AG08396 (cell line): ENCODE measurements around the gene PRSS12.

Experiments
- DNase-seq: peaks from one replicate; pipeline ENCODE4 v3.0.0; 2012; ENCODE audit warnings: low spot score, mixed read lengths

PRSS12 gene

DNA sequence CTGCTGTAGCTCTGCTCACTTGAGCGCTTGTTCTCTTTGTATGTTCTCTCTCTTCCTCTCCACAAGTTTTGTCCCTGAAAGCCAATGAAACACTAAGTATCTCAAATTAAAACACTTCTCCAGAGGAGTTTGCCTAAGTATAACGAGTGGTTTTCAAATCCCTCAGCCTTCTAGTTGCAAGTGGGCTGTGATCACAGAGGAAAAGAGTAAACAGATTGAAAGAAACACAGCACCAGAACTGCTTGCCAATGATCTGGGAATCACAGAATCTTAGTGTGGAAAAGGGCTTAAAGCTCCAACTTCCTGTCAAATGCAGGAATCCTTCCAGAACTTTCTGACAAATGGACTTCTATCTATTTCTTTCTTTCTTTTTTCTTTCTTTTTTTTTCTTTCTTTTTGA is 4.8 kb upstream of the PRSS12 start:
- DNase-seq = no peak

DNA sequence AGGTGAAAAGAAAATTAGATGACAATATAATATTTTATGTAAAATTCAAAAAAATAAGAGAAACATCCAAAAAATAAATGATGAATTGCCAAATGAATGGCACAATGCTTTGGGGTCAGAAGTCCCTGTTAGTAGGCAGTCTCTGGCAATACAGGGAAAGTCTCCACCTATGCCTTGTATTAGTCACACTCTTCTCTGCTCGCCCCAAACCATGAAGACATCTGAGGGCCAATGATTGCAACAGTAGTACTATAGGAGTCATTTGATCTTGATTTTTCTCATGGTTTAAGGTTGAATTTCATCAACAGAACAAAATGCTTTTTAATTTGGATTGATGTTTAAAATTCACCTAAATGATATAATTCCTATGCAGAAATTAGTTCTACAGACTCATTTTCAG is 3.9 kb upstream of the PRSS12 start:
- DNase-seq = no peak

DNA sequence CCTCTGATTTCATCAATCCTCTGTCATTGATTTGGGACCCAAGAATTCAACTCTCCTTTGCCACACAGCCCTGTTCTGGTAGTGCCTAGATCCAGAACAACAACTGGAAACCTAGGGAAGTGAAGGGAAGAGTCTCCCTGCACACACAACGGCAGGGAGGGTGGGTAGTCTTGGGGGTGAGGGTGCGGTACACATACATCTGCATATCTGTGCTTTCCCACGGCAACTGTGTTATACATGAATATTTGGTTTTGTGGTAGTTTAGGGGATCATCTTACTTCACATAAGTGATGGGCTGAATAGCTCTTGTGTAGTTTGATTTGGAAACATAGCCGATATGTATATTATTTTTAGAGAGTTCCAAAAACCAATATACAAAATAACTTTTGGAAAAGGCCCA is 3.3 kb upstream of the PRSS12 start:
- DNase-seq = no peak

- DNase-seq = no peak
Observed at GRCh38 chr4:118354913-118355312, 2.1 kb upstream of the PRSS12 start.

DNA sequence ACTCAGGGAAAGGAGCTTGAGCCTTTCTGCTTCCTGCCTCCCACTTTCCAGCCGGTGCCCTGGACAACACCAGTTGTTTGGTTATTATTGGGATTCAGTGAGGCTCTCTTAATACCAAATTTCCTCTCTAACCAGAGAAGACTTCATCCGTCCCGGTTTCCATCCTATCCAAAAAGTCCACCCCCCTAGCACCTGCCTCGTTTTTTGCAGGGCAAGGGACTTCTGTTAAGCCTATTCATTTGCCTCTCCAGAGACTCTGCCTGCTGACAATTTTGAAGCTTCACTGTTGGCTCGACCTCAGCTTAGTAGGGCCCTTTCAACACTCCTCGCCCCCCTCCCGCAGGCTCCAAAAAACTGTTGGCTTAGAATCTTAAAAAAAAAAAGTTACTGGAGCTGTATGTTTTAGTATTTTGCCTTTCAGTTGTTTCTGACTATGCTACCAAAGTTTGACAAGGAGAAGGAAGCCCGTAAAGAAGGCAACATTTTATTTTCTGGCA is 779 bp upstream of the PRSS12 start:
- DNase-seq = no peak

DNA sequence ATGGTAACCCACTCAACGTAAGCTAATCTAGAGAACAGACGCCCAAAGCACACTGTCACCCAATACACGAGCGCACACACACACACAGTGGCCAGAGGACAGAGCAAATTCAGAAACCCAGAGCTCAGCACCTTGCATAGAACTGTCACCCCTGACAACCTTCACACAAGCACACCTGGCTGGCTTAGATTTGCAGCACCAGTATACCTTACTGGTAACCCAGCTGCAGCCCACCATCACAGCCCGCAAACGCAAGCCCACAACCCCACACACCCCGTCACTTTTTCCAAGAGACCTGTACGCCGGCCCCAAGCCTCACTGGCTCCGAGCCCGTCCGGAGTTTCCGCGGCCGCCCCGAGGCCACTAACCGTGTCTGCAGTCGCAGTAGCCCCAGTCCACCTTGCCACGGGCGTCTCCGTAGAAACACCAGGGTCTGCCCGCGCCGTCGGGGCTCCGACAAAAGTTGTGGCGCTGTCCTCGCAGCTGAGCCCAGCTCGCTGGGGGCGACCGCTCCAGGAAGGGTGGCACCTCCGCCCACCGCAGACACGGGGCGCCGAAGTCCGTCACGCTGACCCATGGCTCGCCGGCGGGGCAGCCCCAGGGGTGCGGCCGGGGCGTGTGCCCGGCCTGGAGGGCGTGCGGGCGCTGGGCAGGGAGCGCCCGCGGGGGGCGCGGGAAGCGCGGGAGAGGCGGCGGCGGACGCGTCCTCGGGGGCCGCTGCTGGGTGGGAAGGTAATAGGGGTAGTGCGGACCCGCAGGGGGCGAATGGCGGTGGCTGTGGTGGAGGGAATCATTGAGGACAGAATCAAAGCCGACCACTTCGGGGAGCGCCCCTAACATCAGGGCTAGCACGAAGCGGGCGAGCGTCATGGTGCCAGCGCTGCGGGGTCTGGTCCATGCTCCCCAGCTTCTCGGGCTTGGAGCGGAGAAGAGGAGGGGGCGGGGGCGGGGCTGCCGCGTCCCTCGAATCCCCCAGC is 664 bp downstream of the PRSS12 start:
- peak; percentile 59 for DNase-seq

GRCh38 chr4:118350961-118351360 is 1.8 kb downstream of the PRSS12 start:
- no peak for DNase-seq

DNA sequence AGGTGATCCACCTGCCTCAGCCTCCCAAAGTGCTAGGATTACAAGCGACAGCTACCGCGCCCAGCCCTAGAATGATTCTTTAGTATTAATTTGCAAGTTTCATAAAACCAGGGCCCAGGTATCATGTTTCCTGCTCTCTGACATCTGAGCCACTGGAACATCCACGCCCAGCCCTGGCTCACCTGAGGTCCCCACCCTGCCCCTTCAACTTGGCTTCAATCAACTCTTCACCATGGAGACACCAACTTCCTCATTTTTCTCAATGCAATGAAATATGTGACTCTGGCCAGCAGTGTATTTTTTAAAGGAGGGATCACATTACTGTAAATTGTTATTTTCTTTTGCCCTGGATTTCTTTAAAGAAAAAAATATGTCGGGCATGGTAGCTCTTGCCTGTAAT is 3.9 kb downstream of the PRSS12 start:
- no peak for DNase-seq

GRCh38 chr4:118346495-118346894 is 6.3 kb downstream of the PRSS12 start:
- DNase-seq = no peak

GRCh38 chr4:118345813-118346212 is 7.0 kb downstream of the PRSS12 start:
- no peak for DNase-seq

GRCh38 chr4:118344801-118345200 is 8.0 kb downstream of the PRSS12 start:
- DNase-seq = no peak

GRCh38 chr4:118343501-118343900 is 9.3 kb downstream of the PRSS12 start:
- DNase-seq = no peak

GRCh38 chr4:118340109-118340508 is 12.7 kb downstream of the PRSS12 start:
- DNase-seq = no peak

GRCh38 chr4:118338981-118339765 is 13.6 kb downstream of the PRSS12 start:
- DNase-seq = no peak

DNA sequence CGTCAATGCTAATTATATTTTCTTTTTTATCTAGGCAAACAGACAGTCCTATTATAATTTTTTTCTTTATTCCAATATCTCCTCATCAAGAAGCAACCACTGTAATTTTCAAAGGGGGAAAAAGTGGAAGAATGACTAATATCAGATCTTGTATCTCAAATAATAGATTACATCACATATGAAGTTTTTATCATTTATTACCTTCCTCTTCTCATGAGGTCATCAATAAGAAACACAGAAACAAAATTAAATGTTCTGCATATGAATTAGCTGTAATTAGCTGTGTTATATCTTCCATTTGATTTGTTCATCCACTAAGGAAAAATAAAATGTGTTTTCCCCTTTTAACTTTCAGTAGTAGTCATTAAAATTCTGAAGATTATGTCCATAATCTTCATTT is 14.3 kb downstream of the PRSS12 start:
- no peak for DNase-seq

GRCh38 chr4:118337954-118338353 is 14.8 kb downstream of the PRSS12 start:
- no peak for DNase-seq

DNA sequence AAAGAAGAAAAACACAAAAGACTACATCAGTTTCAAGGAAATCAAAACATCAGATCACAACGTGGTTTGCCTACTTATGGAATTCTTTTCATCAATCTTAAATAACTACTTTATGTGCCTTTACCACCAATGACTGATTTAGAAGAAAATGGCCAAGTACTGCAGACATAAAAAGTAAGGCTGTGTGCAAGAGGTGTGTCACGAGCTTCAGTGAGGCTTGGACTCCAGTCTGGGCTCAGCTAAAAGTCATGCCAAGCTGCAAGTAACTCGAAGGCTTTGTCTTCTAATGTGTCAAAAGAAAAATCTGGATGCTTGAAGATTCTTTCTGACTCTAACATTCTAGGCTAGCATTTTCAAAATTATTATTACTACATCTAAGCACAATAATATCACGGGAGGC is 17.0 kb downstream of the PRSS12 start:
- no peak for DNase-seq

GRCh38 chr4:118335324-118335723 is 17.5 kb downstream of the PRSS12 start:
- DNase-seq = peak; percentile 14

- DNase-seq = no peak
Observed at GRCh38 chr4:118331352-118331751, 21.5 kb downstream of the PRSS12 start.

GRCh38 chr4:118329849-118330248 is 23.0 kb downstream of the PRSS12 start:
- no peak for DNase-seq

GRCh38 chr4:118327554-118328241 is 25.1 kb downstream of the PRSS12 start:
- no peak for DNase-seq

DNA sequence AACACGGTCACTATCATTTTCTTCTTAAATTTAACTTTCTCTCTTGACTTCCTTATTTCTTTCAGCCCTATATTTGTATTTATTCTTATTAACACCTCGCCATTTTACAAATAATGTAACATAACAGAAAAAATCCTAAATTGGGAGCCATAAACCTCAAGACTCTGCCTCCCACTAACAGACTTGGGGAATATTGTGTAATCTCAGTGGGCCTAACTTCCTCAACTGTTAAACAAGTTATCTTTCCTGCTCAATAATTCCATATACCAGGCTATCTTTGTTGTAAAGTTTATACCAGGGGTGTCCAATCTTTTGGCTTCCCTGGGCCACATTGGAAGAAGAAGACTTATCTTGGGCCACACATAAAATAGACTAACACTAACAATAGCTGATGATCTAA is 26.2 kb downstream of the PRSS12 start:
- DNase-seq = no peak
